ENCODE measurements around the gene FIS1. TPM values are rescaled to one million over a fixed set of nuclear protein-coding genes. Genes with fewer than 3 reads are reported as not detected.
"Not testable (repeated sequence)": the region's sequence is repeated elsewhere in the genome, so short reads cannot be mapped to it uniquely, and the experiment has no call there.

Gene FIS1
- total RNA-seq = 326 TPM
- long read RNA-seq, transcript FIS1-204 (4 exons, 745 nt) = minor isoform, 6 of 214 reads
- long read RNA-seq, transcript FIS1-201 (5 exons, 734 nt) = major isoform, 191 of 214 reads
- long read RNA-seq, partial matches to known transcripts = 4 of 214 reads
- long read RNA-seq, other reads (novel, unspliced or antisense) = 8 of 214 reads

DNA sequence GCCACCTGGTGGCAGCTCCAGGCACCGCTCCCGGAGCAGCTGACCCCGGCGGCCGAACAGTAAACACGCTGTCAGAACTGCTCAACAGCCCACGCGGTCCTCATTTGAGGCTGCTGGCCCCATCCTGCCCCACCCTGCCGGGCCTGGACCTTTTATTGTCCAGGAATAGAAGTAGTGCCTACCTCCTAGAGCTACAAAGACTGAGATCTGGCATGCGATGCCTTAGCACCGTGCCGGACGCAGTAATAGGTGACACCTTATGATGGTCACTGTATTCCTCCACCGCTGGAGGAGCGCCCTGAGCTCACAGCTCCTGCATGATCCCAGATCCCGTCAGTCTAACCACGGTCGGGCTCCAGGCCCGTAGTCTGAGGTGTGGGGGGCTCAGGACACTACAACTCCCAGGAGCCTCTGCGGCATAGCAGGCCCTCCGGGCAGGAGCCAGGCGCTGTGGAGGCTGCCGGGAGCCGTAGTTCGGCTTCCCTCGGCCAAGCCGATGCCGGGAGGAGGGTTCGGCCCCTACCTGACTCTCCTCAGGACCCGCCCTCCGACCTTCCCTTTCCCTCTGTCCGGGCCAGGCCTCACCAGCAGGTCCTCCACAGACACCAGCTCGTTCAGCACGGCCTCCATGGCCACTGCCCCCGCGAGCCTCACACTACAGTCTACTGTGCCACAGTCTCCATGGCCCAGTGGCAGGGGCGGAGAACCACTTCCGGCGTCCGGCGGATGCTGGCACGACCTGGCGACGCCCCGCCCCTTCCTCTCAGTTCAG, at the start of gene FIS1:
TSS of gene FIS1 (minus strand) at position 707 of the 772 bp plus-strand sequence. CDS start at position 630, 77 bp downstream.
- DNase-seq = peak; percentile 97
- intact Hi-C loops (cut with micrococcal nuclease) = no loop called here
- peak; percentile 99 for ATAC-seq

- DNase-seq = no peak
- ATAC-seq = no peak
- intact Hi-C loops (cut with micrococcal nuclease) = no loop called here
These were observed 49.4 kb upstream of the FIS1 start for GRCh38 chr7:101294039-101294831.

- ATAC-seq; intact Hi-C loops (cut with micrococcal nuclease); DNase-seq: not testable (repeated sequence)
These were observed 48.5 kb upstream of the FIS1 start for GRCh38 chr7:101293069-101294021.

DNA sequence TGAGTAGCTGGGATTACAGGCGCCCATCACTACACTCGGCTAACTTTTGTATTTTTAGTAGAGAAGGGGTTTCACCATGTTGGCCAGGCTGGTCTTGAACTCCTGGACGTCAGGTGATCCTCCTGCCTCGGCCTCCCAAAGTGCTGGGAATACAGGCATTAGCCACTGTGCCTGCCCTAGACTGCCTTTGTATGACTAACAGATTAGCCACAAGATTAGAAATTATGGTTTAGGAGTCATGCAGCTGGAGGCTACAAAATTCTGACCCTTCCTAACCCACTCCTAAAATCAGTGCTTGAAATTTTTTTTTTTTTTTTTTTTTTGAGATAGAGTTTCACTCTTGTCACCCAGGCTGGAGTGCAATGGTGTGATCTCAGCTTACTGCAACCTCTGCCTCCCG, 47.7 kb upstream of the FIS1 start:
- ATAC-seq; intact Hi-C loops (cut with micrococcal nuclease); DNase-seq: not testable (repeated sequence)

GRCh38 chr7:101290186-101291037, 45.5 kb upstream of the FIS1 start:
- ATAC-seq (peak; percentile 69), DNase-seq (peak; percentile 85)
- intact Hi-C loops (cut with micrococcal nuclease) = not testable (repeated sequence)

DNA sequence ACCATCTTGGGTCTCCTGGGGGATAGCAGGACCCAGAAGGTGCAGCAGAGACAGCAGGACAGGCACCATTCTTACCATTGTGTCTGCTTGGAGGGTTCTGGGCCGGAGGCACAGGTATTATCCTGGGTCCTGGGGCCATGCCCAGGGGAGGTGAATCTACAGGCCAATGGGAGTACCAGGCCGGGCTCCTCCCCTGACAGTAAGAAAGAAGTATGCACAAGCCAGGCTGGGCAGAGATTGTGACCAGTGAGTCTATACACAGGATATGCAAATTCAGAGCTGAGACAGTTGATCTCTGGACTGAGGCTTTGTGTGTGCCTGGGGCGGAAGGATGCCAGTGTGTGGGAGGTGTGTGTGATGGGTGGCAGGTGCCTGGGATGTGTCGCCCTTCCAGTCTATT, 44.8 kb upstream of the FIS1 start:
- DNase-seq = not testable (repeated sequence)
- ATAC-seq = peak; percentile 44
- intact Hi-C loops (cut with micrococcal nuclease) = loop anchor here (10.0 kb wide), 1 partner anchor 145 kb away; no protein-coding TSS in a partner anchor

DNA sequence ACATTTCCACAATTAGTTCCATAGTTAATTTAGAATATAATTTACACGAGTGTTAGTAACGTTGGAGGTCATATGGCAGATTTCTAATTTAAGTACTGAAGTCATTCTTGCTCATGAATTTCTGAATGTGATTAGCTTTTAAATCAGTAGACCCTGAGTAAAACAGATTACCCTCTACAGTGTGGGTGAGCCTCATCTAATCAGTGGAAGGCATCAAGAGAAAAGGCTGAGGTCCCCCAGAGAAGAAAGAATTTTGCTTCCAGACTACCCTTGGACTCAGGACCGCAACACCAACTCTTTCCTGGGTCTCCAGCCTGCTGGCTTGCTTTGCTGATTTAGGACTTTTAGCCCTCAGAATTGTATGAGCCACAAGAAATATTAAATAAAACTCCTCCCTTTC, 43.6 kb upstream of the FIS1 start:
- ATAC-seq (no peak), DNase-seq (no peak)
- intact Hi-C loops (cut with micrococcal nuclease) = loop anchor here (10.0 kb wide), 1 partner anchor 144 kb away; no protein-coding TSS in a partner anchor

DNA sequence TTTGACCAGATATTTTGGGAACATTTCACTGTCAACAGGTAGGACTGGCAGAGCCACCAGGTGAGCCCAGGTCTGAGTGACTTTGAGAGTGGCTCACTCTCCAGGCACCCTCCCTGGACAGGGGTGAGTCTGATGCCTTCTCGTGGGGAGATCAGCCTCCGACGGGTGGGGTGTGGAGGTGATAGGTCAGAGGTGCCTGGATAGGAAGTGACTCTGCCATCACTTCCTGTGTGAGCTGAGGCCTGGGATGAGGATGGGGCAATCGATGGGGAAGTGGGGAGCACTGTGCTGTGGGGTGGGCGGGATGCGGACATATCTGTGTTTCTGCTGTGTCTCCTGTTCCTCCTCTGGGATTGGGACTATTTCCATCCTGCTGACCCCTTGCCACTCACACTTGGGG, 42.2 kb upstream of the FIS1 start:
- intact Hi-C loops (cut with micrococcal nuclease) = loop anchor here (10.0 kb wide), 1 partner anchor 142 kb away; no protein-coding TSS in a partner anchor
- DNase-seq = no peak
- ATAC-seq = no peak

GRCh38 chr7:101285880-101286279, 41.0 kb upstream of the FIS1 start:
- DNase-seq = peak; percentile 65
- ATAC-seq = peak; percentile 87
- intact Hi-C loops (cut with micrococcal nuclease) = loop anchor here (10.0 kb wide), 1 partner anchor 141 kb away; no protein-coding TSS in a partner anchor

DNA sequence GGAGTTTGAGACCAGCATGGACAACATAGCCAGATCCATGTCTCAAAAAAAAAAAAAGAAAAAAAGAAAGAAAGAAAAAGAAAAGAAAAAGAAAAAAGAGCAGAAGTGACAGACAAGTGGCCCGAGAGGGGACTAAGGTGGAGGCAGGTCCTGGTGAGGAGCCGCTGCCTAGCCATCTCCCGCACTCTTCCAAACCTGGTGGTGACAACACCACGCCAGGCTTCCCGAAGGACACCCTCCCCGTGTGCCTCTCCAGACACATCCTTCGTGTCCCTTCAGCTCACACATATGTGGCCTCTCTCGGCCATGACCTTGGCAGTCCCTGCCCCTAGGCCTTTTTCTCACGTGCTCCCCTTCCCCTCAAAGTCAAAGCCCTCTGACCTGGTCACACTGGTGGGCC, 40.3 kb upstream of the FIS1 start:
- ATAC-seq (no peak), DNase-seq (no peak)
- intact Hi-C loops (cut with micrococcal nuclease) = loop anchor here (10.0 kb wide), 1 partner anchor 140 kb away; no protein-coding TSS in a partner anchor

- DNase-seq, ATAC-seq: not testable (repeated sequence)
- intact Hi-C loops (cut with micrococcal nuclease) = loop anchor here (10.0 kb wide), 1 partner anchor 136 kb away; no protein-coding TSS in a partner anchor
These were observed 36.0 kb upstream of the FIS1 start for GRCh38 chr7:101280912-101281311.

GRCh38 chr7:101278461-101279292, 33.8 kb upstream of the FIS1 start:
- no peak for ATAC-seq
- DNase-seq = no peak
- intact Hi-C loops (cut with micrococcal nuclease) = no loop called here

DNA sequence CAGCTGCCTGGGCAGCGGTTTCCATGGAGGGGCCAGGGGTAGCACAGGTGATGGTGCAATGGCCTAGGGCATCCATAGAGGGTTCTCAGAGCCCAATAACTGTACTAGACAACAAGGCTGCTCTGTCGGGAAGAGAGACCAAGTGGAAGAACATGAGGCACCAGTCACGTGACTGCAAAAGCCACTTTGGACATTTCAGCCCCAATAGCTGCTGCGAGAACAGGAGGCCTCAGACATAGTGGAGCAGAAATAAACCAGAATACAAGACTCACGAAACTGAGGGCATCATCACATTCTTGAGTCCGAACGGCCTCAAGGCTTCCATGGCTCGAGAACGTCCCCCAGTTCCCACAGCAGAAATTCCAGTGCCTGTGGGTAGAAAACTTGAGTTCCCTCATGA, 32.3 kb upstream of the FIS1 start:
- no peak for ATAC-seq
- DNase-seq = no peak
- intact Hi-C loops (cut with micrococcal nuclease) = no loop called here

DNA sequence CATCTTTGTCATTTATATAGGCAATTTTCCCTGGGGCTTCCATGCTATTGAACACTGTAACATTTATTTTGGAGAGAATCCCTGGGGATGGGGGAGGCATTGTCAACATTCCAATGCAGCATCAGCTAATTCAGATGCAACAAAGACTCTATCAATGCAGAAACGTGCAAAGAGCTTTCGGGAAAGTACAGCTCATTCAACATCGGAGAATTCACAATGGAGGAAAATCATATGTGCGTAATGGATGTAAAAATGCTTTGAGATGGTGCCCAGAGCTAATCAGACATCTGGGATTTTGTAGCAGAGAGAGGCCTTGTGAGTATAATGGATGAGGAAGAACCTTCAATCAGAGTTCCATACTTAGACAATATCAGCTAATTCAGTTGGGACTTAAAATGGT, 28.3 kb upstream of the FIS1 start:
- ATAC-seq (no peak), DNase-seq (no peak)
- intact Hi-C loops (cut with micrococcal nuclease) = no loop called here

DNA sequence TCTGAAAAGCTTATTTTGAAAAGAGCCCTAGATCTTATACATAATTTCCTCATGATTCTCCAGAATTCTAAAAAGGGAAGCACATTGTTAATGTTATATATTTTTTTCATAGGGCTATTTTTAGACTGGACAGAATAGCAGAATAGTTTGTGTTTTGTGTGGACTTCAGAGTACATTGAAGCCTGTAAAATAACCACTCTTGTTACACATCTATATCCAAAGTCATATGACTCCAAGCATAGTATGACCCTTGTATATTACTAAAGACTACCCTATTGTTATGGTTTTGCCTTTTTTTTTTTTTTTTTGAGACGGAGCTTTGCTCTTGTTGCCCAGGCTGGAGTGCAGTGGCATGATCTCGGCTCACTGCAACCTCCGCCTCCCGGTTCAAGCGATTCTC, 26.1 kb upstream of the FIS1 start:
- intact Hi-C loops (cut with micrococcal nuclease) = no loop called here
- ATAC-seq = no peak
- DNase-seq = no peak

DNA sequence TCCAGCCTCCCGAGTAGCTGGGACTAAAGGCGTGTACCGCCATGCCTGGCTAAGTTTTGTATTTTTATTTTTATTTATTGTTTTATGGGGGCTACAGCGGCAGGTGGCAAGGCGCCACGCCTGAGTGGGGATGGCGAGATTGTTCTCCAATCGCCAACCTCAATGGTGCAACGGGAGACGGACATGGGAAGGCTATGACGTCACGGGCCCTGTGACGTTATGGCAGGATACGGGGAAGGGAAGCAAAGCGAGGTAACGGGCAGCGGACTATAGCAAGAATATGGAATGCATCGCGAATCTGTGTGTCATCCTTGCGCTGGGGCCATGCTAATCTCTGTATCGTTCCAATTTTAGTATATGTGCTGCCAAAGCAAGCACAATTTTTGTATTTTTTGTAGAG, 24.8 kb upstream of the FIS1 start:
- ATAC-seq = no peak
- no peak for DNase-seq
- intact Hi-C loops (cut with micrococcal nuclease) = no loop called here

All from left ventricle myocardium superior (tissue), 1 donor.